ENCODE data around the gene SEMA6A. TPM values are rescaled to one million over a fixed set of nuclear protein-coding genes. Genes with fewer than 3 reads are reported as not detected.

SEMA6A gene
- polyA plus RNA-seq, 3 donors, result 0.16 TPM; not detected in 2

DNA sequence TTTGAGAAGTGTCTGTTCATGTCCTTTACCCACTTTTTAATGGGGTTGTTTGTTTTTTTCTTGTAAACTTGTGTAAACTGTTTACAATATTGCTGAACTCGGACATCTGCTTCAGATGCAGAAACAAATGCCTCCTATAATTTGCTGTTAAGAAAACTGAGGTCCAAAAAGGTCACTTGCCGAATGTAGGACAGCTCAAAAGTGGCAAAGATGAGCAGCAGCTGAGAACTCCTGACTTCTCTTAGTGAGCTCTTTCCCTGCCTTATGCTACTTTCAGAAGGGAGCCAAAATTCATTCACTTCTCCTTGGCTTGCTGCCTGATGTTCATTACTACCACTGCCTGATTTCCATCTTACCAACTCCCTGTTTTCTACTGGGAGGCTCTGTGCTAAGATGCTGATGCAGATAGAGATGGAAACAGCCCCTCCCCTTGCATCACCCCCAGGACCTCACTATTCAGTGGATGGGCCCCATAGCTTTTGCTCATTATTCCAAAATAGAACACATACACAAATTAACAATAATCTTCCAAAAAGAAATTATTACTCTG, 60.1 kb downstream of the SEMA6A start:
- Histone ChIP-seq H2AFZ (ENCODE audit: insufficient read depth, low read depth, low read length, poor library complexity, severe bottlenecking) (no peak overlapping the region), H3K9ac (ENCODE audit: insufficient read depth, low read length, poor library complexity, severe bottlenecking) (no peak overlapping the region), H3K36me3 (replicated peaks in 1 of 2; ENCODE audit: control insufficient read depth in 1 of 2, insufficient read depth in 2 of 2, low read length in 2 of 2) (no peaks in the 10 kb centered on the region), H3K79me2 (ENCODE audit: insufficient read depth, low read length) (no peaks in the 10 kb centered on the region), H4K20me1 (ENCODE audit: insufficient read depth, low read length) (no peaks in the 10 kb centered on the region), H3K9me3 (replicated peaks in 1 of 2; ENCODE audit: control insufficient read depth in 1 of 2, insufficient read depth in 1 of 2, low read length in 2 of 2) (no peaks in the 10 kb centered on the region), H3K4me3 (replicated peaks in 1 of 3; ENCODE audit: low read depth in 2 of 3, low read length in 3 of 3) (no peak overlapping the region), H3K27ac (ENCODE audit: low read depth in 1 of 2, low read length in 2 of 2) (no peak overlapping the region), H3K27me3 (ENCODE audit: control insufficient read depth in 2 of 2, insufficient read depth in 2 of 2, low read length in 2 of 2) (no peaks in the 10 kb centered on the region), H3K4me2 (replicated peaks; ENCODE audit: extremely low read depth, low read length, poor library complexity, severe bottlenecking) (no peak overlapping the region), H3K4me1 (ENCODE audit: control insufficient read depth in 1 of 2, insufficient read depth in 2 of 2, low read length in 2 of 2) (no peaks in the 10 kb centered on the region)
- no peak overlapping the region for H3K27ac Mint-ChIP-seq
- no peaks in the 10 kb centered on the region for H3K4me1 Mint-ChIP-seq
- H3K4me3 Mint-ChIP-seq, result no peak overlapping the region
- TF ChIP-seq, protein P1, sequence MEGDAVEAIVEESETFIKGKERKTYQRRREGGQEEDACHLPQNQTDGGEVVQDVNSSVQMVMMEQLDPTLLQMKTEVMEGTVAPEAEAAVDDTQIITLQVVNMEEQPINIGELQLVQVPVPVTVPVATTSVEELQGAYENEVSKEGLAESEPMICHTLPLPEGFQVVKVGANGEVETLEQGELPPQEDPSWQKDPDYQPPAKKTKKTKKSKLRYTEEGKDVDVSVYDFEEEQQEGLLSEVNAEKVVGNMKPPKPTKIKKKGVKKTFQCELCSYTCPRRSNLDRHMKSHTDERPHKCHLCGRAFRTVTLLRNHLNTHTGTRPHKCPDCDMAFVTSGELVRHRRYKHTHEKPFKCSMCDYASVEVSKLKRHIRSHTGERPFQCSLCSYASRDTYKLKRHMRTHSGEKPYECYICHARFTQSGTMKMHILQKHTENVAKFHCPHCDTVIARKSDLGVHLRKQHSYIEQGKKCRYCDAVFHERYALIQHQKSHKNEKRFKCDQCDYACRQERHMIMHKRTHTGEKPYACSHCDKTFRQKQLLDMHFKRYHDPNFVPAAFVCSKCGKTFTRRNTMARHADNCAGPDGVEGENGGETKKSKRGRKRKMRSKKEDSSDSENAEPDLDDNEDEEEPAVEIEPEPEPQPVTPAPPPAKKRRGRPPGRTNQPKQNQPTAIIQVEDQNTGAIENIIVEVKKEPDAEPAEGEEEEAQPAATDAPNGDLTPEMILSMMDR (IDR thresholded peaks at IDR 0.05), result no peak
- 76% methylated on average over 2 of the region's 2 CpGs for WGBS (ENCODE audit: insufficient coverage)
- DNase-seq, result no peak
- H3K27me3 Mint-ChIP-seq (ENCODE audit: low read depth in 3 of 3), result no peaks in the 10 kb centered on the region
- H3K36me3 Mint-ChIP-seq, result no peaks in the 10 kb centered on the region
- intact Hi-C loops (cut with micrococcal nuclease), result no loop called here
- peaks cover 0 to 4% (median 0%) of the 10 kb centered on the region in 7 donors for H3K9me3 Mint-ChIP-seq

- no peak overlapping the region for H3K9ac ChIP-seq (ENCODE audit: insufficient read depth, low read length, poor library complexity, severe bottlenecking)
- no peak overlapping the region for H3K27ac ChIP-seq (ENCODE audit: low read depth in 1 of 2, low read length in 2 of 2)
- H3K27me3 ChIP-seq (ENCODE audit: control insufficient read depth in 2 of 2, insufficient read depth in 2 of 2, low read length in 2 of 2), result no peaks in the 10 kb centered on the region
- no peaks in the 10 kb centered on the region for H3K79me2 ChIP-seq (ENCODE audit: insufficient read depth, low read length)
- no peaks in the 10 kb centered on the region for H3K4me1 ChIP-seq (ENCODE audit: control insufficient read depth in 1 of 2, insufficient read depth in 2 of 2, low read length in 2 of 2)
- Mint-ChIP-seq H3K9me3 (peaks cover 0 to 4% (median 0%) of the 10 kb centered on the region in 7 donors), H3K4me1 (no peaks in the 10 kb centered on the region), H3K27me3 (ENCODE audit: low read depth in 3 of 3) (peaks cover 0 to 2% (median 0%) of the 10 kb centered on the region in 3 donors), H3K36me3 (no peaks in the 10 kb centered on the region), H3K4me3 (no peak overlapping the region), H3K27ac (no peak overlapping the region)
- no CpG with 5 or more reads among the region's 1 CpG for WGBS (ENCODE audit: insufficient coverage)
- intact Hi-C loops (cut with micrococcal nuclease), result no loop called here
- H4K20me1 ChIP-seq (ENCODE audit: insufficient read depth, low read length), result no peaks in the 10 kb centered on the region
- H3K4me3 ChIP-seq (replicated peaks in 1 of 3; ENCODE audit: low read depth in 2 of 3, low read length in 3 of 3), result no peak overlapping the region
- H3K4me2 ChIP-seq (replicated peaks; ENCODE audit: extremely low read depth, low read length, poor library complexity, severe bottlenecking), result no peak overlapping the region
- no peaks in the 10 kb centered on the region for H3K36me3 ChIP-seq (replicated peaks in 1 of 2; ENCODE audit: control insufficient read depth in 1 of 2, insufficient read depth in 2 of 2, low read length in 2 of 2)
- TF ChIP-seq, protein P1 (IDR thresholded peaks at IDR 0.05), result no peak
- H3K9me3 ChIP-seq (replicated peaks in 1 of 2; ENCODE audit: control insufficient read depth in 1 of 2, insufficient read depth in 1 of 2, low read length in 2 of 2), result no peaks in the 10 kb centered on the region
- DNase-seq, result no peak
- no peak overlapping the region for H2AFZ ChIP-seq (ENCODE audit: insufficient read depth, low read depth, low read length, poor library complexity, severe bottlenecking)
Measured at GRCh38 chr5:116510517-116510916, 64.1 kb downstream of the SEMA6A start.

Data from CD14-positive monocyte (primary cell).